HEK293 (cell line): ENCODE measurements around the gene RER1.

Source experiments
- CTCF ChIA-PET: fragments of 350-600 bp; formaldehyde crosslinking; extraction: SDS; loops from one replicate; lab custom pipeline; 2021; ENCODE audit warnings: antibody characterized with exemption; lab: Yijun Ruan, JAX
- POLR2A ChIA-PET: fragments of 300-600 bp; formaldehyde crosslinking; extraction: SDS; loops from one replicate; lab custom pipeline; 2020; ENCODE audit warnings: antibody characterized with exemption, inconsistent platforms; lab: Yijun Ruan, JAX
- H3K27ac ChIP-seq: fragments of 200-500 bp; sonication (Bioruptor generic); 2 replicates; pipeline ENCODE4 v1.5.1; 2014; ENCODE audit warnings: low read depth, low read length, control low read depth, inconsistent platforms; ENCODE audit errors: extremely low read depth
- H3K36me3 ChIP-seq, 2 experiments: fragments of 200-500 bp in 1 of 2; sonication (Bioruptor generic) in 1 of 2; 1 replicate in 1 of 2; 2 replicates in 1 of 2; pipeline ENCODE4 v1.5.1; 2014 to 2017; ENCODE audit warnings: inconsistent platforms in 2 of 2, low read length in 2 of 2; ENCODE audit not compliant: control insufficient read depth in 2 of 2, insufficient read depth in 1 of 2
- H3K4me1 ChIP-seq: fragments of 200-500 bp; sonication (Bioruptor generic); 2 replicates; pipeline ENCODE4 v1.5.1; 2014; ENCODE audit warnings: mild to moderate bottlenecking, low read length, inconsistent platforms; ENCODE audit not compliant: control insufficient read depth, insufficient read depth
- H3K4me3 ChIP-seq: 2 replicates; pipeline ENCODE4 v1.5.1; 2011; ENCODE audit warnings: low read depth, mild to moderate bottlenecking, control low read depth, low read length, moderate library complexity
- H3K9me3 ChIP-seq: fragments of 200-500 bp; sonication (Bioruptor generic); 2 replicates; pipeline ENCODE4 v1.5.1; 2014; ENCODE audit warnings: low read depth, low read length, inconsistent platforms; ENCODE audit not compliant: control insufficient read depth, insufficient read depth
- PRDM6 ChIP-seq: fragments of 450-650 bp; formaldehyde crosslinking; IDR thresholded peaks from 2 replicates; pipeline ENCODE4 v1.5.1; 2017; ENCODE audit warnings: missing biosample characterization, missing genetic modification characterization
- SCRT2 ChIP-seq: fragments of 450-650 bp; formaldehyde crosslinking; IDR thresholded peaks from 2 replicates; pipeline ENCODE4 v1.5.1; 2016; ENCODE audit warnings: missing biosample characterization, missing genetic modification characterization
- SP2 ChIP-seq: fragments of 450-650 bp; formaldehyde crosslinking; IDR thresholded peaks from 2 replicates; pipeline ENCODE4 v1.5.1; 2016; ENCODE audit warnings: missing biosample characterization, missing genetic modification characterization
- SP3 ChIP-seq: fragments of 450-650 bp; formaldehyde crosslinking; IDR thresholded peaks from 2 replicates; pipeline ENCODE4 v1.5.1; 2016; ENCODE audit warnings: missing biosample characterization, missing genetic modification characterization
- ZIC2 ChIP-seq: fragments of 450-650 bp; formaldehyde crosslinking; IDR thresholded peaks from 2 replicates; pipeline ENCODE4 v1.5.1; 2016; ENCODE audit warnings: missing biosample characterization, missing genetic modification characterization
- ZNF112 ChIP-seq: fragments of 450-650 bp; formaldehyde crosslinking; IDR thresholded peaks from 2 replicates; pipeline ENCODE4 v1.5.0; 2017; ENCODE audit warnings: missing biosample characterization, missing genetic modification characterization
- ZNF202 ChIP-seq: fragments of 450-650 bp; formaldehyde crosslinking; IDR thresholded peaks from 2 replicates; pipeline ENCODE4 v1.5.1; 2016; ENCODE audit warnings: missing biosample characterization, missing genetic modification characterization, borderline replicate concordance
- ZNF548 ChIP-seq: fragments of 450-650 bp; formaldehyde crosslinking; IDR thresholded peaks from 2 replicates; pipeline ENCODE4 v1.5.1; 2016; ENCODE audit warnings: missing biosample characterization, missing genetic modification characterization
- ZNF561 ChIP-seq: fragments of 450-650 bp; IDR thresholded peaks from 2 replicates; pipeline ENCODE4 v1.5.1; 2018; ENCODE audit warnings: missing biosample characterization, missing genetic modification characterization, borderline replicate concordance
- ZNF600 ChIP-seq: fragments of 450-650 bp; formaldehyde crosslinking; IDR thresholded peaks from 2 replicates; pipeline ENCODE4 v1.5.1; 2016; ENCODE audit warnings: missing biosample characterization, missing genetic modification characterization
- ZNF626 ChIP-seq: fragments of 450-650 bp; sonication (Bioruptor Pico); formaldehyde crosslinking; IDR thresholded peaks from 2 replicates; pipeline ENCODE4 v1.5.1; 2018; ENCODE audit warnings: missing biosample characterization, missing genetic modification characterization, inconsistent platforms
- ZNF791 ChIP-seq: fragments of 450-650 bp; formaldehyde crosslinking; IDR thresholded peaks from 2 replicates; pipeline ENCODE4 v1.5.1; 2016; ENCODE audit warnings: missing biosample characterization, missing genetic modification characterization
- ZNF792 ChIP-seq: fragments of 450-650 bp; formaldehyde crosslinking; IDR thresholded peaks from 2 replicates; pipeline ENCODE4 v1.5.1; 2016; ENCODE audit warnings: missing biosample characterization, missing genetic modification characterization
- ZNF837 ChIP-seq: fragments of 450-650 bp; formaldehyde crosslinking; IDR thresholded peaks from 2 replicates; pipeline ENCODE4 v1.5.1; 2016; ENCODE audit warnings: missing biosample characterization, missing genetic modification characterization
- ZNF843 ChIP-seq: fragments of 450-650 bp; formaldehyde crosslinking; IDR thresholded peaks from 2 replicates; pipeline ENCODE4 v1.5.1; 2016; ENCODE audit warnings: missing biosample characterization, missing genetic modification characterization
- TF ChIP-seq, protein P1 (sequence below): fragments of 450-650 bp; formaldehyde crosslinking; IDR thresholded peaks from 2 replicates; pipeline ENCODE4 v1.5.1; 2016; ENCODE audit warnings: missing biosample characterization, missing genetic modification characterization
- TF ChIP-seq, protein P2 (sequence below): fragments of 450-650 bp; formaldehyde crosslinking; IDR thresholded peaks from 2 replicates; pipeline ENCODE4 v1.5.1; 2016; ENCODE audit warnings: missing biosample characterization, missing genetic modification characterization
- TF ChIP-seq, protein P3 (sequence below): fragments of 450-650 bp; formaldehyde crosslinking; IDR thresholded peaks from 2 replicates; pipeline ENCODE4 v1.5.1; 2016; ENCODE audit warnings: missing biosample characterization, missing genetic modification characterization, borderline replicate concordance

RER1 gene

DNA sequence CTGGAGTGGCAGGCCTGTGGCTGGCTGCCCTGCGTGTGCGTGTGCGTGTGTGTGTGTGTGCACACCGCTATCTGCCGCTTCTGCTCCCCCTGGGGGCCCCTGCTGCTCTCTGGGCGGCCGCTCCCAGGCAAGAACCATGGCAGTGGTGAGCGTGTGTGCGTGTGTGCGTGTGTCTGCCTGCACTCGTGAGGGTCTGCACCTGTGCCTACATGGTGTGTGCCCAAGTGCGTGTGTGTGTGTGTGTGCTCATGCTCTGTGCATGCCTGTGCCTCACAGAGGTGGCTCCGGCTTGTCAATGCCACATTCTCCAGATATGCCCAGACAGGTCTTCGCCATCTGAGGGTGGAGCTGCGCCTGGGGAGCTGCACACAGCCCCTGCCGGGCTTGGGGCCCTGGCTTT, 39.5 kb downstream of the RER1 start (continued):
- TF ChIP-seq, protein P1, sequence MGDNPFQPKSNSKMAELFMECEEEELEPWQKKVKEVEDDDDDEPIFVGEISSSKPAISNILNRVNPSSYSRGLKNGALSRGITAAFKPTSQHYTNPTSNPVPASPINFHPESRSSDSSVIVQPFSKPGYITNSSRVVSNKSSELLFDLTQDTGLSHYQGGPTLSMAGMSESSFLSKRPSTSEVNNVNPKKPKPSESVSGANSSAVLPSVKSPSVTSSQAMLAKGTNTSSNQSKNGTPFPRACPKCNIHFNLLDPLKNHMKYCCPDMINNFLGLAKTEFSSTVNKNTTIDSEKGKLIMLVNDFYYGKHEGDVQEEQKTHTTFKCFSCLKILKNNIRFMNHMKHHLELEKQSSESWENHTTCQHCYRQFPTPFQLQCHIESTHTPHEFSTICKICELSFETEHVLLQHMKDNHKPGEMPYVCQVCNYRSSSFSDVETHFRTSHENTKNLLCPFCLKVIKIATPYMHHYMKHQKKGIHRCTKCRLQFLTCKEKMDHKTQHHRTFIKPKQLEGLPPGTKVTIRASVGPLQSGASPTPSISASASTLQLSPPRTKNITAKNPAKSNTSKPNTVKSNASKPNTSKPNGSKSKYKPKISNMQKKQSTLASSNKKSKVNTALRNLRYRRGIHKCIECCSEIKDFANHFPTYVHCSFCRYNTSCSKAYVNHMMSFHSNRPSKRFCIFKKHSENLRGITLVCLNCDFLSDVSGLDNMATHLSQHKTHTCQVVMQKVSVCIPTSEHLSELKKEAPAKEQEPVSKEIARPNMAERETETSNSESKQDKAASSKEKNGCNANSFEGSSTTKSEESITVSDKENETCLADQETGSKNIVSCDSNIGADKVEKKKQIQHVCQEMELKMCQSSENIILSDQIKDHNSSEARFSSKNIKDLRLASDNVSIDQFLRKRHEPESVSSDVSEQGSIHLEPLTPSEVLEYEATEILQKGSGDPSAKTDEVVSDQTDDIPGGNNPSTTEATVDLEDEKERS (tag by site-specific recombination) = no peak
- TF ChIP-seq ZIC2 (tag by site-specific recombination) (peak; percentile 68), ZNF548 (no peak)

DNA sequence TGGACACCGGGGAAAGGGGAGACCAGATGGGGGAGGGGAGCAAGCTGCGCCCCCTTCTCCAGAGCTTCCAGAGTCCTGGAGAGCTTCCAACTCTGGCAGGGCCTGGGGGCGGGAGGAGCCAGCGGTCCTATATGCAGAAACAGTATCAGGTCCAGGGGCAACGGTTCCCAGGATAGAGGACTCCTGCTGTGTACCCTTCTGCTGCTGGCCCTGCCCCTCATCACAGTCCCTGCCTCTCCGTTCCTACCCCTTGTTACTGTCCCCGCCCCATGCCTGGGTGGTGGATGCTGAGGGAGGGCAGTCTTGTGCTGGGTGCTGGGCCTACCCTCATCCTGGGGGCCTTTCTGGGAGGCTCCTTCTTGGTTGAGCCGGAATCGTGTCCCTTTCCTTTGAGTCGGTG, 39.9 kb downstream of the RER1 start:
- CTCF ChIA-PET = interaction anchor here (0.6 kb wide), 1 partner anchor 63 kb away, joined by 3 read pairs; no protein-coding TSS in a partner anchor
- H3K9me3 ChIP-seq = no peaks in the 10 kb centered on the region
- no peak overlapping the region for H3K27ac ChIP-seq
- no peaks in the 10 kb centered on the region for H3K36me3 ChIP-seq
- H3K4me3 ChIP-seq = no peak overlapping the region
- peak; percentile 43; the same call in 1 of the 2 replicates for TF ChIP-seq SP2 (tag by site-specific recombination)
- no peak for TF ChIP-seq ZNF112 (tag by site-specific recombination)
- H3K4me1 ChIP-seq = no peaks in the 10 kb centered on the region
- POLR2A ChIA-PET = interaction anchor here (1.2 kb wide), 1 partner anchor 95 kb away, joined by 4 read pairs; the partner anchor contains the start of gene PANK4

- peak; percentile 49 for TF ChIP-seq ZIC2 (tag by site-specific recombination)
- TF ChIP-seq, protein P2, sequence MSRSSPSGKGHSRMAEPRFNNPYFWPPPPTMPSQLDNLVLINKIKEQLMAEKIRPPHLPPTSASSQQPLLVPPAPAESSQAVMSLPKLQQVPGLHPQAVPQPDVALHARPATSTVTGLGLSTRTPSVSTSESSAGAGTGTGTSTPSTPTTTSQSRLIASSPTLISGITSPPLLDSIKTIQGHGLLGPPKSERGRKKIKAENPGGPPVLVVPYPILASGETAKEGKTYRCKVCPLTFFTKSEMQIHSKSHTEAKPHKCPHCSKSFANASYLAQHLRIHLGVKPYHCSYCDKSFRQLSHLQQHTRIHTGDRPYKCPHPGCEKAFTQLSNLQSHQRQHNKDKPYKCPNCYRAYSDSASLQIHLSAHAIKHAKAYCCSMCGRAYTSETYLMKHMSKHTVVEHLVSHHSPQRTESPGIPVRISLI (tag by site-specific recombination) = no peak
- no peak for TF ChIP-seq ZNF600 (tag by site-specific recombination)
- TF ChIP-seq PRDM6 = no peak
- TF ChIP-seq, all 188 proteins: peak for 1
- no peaks in the 10 kb centered on the region for H3K36me3 ChIP-seq
- H3K4me1 ChIP-seq = no peaks in the 10 kb centered on the region
- H3K9me3 ChIP-seq = no peaks in the 10 kb centered on the region
- H3K4me3 ChIP-seq = no peak overlapping the region
- H3K27ac ChIP-seq = no peak overlapping the region
- CTCF ChIA-PET = no interaction called here
- POLR2A ChIA-PET = no interaction called here
Measured at GRCh38 chr1:2432441-2432844, 40.8 kb downstream of the RER1 start.

DNA sequence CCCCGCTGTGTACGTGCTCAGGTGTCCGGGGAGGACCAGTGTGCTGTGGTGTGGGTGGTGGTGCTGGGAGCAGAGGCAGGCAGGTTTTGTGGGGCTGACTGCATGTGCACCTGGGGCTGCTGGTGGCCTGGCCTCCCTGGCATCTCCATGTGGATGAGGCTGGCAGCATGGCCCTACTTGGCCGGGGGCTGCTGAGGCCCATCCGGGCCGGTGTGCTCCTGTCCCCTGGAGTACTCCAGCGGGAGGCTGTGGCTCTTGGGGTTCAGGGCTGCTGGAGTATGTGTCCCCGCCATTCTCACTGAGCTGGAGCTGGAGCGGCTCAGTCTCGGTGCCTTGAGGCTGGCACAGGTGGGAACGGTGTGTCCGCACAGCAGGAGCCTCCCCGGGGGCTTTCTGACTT, 41.6 kb downstream of the RER1 start:
- Histone ChIP-seq H3K27ac (no peak overlapping the region), H3K4me3 (no peak overlapping the region), H3K4me1 (no peaks in the 10 kb centered on the region), H3K36me3 (no peaks in the 10 kb centered on the region), H3K9me3 (no peaks in the 10 kb centered on the region)
- ChIA-PET CTCF (interaction anchor here (1.4 kb wide), 1 partner anchor 10 kb away, joined by 3 read pairs; no protein-coding TSS in a partner anchor), POLR2A (no interaction called here)
- TF ChIP-seq ZNF837 (tag by site-specific recombination) (no peak), SCRT2 (no peak), SP3 (tag by site-specific recombination) (no peak), ZNF792 (no peak), ZNF561 (tag by site-specific recombination) (no peak), ZNF791 (tag by site-specific recombination) (no peak), ZNF626 (no peak), ZNF202 (tag by site-specific recombination) (no peak), ZNF843 (tag by site-specific recombination) (no peak)
- TF ChIP-seq, protein P3, sequence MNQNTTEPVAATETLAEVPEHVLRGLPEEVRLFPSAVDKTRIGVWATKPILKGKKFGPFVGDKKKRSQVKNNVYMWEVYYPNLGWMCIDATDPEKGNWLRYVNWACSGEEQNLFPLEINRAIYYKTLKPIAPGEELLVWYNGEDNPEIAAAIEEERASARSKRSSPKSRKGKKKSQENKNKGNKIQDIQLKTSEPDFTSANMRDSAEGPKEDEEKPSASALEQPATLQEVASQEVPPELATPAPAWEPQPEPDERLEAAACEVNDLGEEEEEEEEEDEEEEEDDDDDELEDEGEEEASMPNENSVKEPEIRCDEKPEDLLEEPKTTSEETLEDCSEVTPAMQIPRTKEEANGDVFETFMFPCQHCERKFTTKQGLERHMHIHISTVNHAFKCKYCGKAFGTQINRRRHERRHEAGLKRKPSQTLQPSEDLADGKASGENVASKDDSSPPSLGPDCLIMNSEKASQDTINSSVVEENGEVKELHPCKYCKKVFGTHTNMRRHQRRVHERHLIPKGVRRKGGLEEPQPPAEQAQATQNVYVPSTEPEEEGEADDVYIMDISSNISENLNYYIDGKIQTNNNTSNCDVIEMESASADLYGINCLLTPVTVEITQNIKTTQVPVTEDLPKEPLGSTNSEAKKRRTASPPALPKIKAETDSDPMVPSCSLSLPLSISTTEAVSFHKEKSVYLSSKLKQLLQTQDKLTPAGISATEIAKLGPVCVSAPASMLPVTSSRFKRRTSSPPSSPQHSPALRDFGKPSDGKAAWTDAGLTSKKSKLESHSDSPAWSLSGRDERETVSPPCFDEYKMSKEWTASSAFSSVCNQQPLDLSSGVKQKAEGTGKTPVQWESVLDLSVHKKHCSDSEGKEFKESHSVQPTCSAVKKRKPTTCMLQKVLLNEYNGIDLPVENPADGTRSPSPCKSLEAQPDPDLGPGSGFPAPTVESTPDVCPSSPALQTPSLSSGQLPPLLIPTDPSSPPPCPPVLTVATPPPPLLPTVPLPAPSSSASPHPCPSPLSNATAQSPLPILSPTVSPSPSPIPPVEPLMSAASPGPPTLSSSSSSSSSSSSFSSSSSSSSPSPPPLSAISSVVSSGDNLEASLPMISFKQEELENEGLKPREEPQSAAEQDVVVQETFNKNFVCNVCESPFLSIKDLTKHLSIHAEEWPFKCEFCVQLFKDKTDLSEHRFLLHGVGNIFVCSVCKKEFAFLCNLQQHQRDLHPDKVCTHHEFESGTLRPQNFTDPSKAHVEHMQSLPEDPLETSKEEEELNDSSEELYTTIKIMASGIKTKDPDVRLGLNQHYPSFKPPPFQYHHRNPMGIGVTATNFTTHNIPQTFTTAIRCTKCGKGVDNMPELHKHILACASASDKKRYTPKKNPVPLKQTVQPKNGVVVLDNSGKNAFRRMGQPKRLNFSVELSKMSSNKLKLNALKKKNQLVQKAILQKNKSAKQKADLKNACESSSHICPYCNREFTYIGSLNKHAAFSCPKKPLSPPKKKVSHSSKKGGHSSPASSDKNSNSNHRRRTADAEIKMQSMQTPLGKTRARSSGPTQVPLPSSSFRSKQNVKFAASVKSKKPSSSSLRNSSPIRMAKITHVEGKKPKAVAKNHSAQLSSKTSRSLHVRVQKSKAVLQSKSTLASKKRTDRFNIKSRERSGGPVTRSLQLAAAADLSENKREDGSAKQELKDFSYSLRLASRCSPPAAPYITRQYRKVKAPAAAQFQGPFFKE (tag by site-specific recombination) = no peak
